Ectodermal cell (in vitro differentiated cells): ENCODE data around the gene BACH2.

Experiments used
- H3K27ac ChIP-seq: 2 replicates; pipeline ENCODE4 v1.7.0; 2013; ENCODE audit warnings: mild to moderate bottlenecking, low read depth, low read length; ENCODE audit not compliant: insufficient read depth, poor library complexity, severe bottlenecking
- H3K27me3 ChIP-seq: 2 replicates; pipeline ENCODE4 v1.7.0; 2013; ENCODE audit warnings: mild to moderate bottlenecking, low read length; ENCODE audit not compliant: insufficient read depth, control insufficient read depth, poor library complexity, severe bottlenecking
- H3K36me3 ChIP-seq: one replicate; pipeline ENCODE4 v1.7.0; 2013; ENCODE audit warnings: low read length; ENCODE audit not compliant: control insufficient read depth, insufficient read depth
- H3K4me1 ChIP-seq: one replicate; pipeline ENCODE4 v1.7.0; 2013; ENCODE audit warnings: low read length; ENCODE audit not compliant: control insufficient read depth, insufficient read depth
- H3K4me3 ChIP-seq: 2 replicates; pipeline ENCODE4 v1.7.0; 2013; ENCODE audit warnings: low read depth, low read length, control low read depth; ENCODE audit not compliant: insufficient read depth
- H3K9me3 ChIP-seq: 2 replicates; pipeline ENCODE4 v1.7.0; 2013; ENCODE audit warnings: mild to moderate bottlenecking, low read length, moderate library complexity; ENCODE audit not compliant: control insufficient read depth
- WGBS, 2 experiments: methylation state at CpG; one replicate each; pipeline ENCODE4 v1.1.7; 2013; ENCODE audit warnings: missing lambda C conversion rate in 2 of 2; 5-methylcytosine and 5-hydroxymethylcytosine counted together

The BACH2 gene

GRCh38 chr6:89927791-89928550, 368.7 kb downstream of the BACH2 start:
- Histone ChIP-seq H3K36me3 (peaks cover 10% of the 10 kb centered on the region), H3K4me1 (peaks cover 22% of the 10 kb centered on the region), H3K4me3 (no peak overlapping the region), H3K27ac (peak overlapping the region; percentile 74), H3K9me3 (no peaks in the 10 kb centered on the region), H3K27me3 (no peaks in the 10 kb centered on the region)
- WGBS, 2 experiments, result 81 to 89% methylated on average over 6 of the region's 6 CpGs

GRCh38 chr6:89927264-89927663, 369.4 kb downstream of the BACH2 start:
- Histone ChIP-seq H3K36me3 (peaks cover 3% of the 10 kb centered on the region), H3K27ac (no peak overlapping the region), H3K4me1 (peaks cover 22% of the 10 kb centered on the region), H3K27me3 (no peaks in the 10 kb centered on the region), H3K9me3 (no peaks in the 10 kb centered on the region), H3K4me3 (no peak overlapping the region)
- WGBS, 2 experiments, result 90 to 96% methylated on average over 5 of the region's 5 CpGs

- no peaks in the 10 kb centered on the region for H3K36me3 ChIP-seq
- no peak overlapping the region for H3K27ac ChIP-seq
- H3K27me3 ChIP-seq, result no peaks in the 10 kb centered on the region
- peaks cover 22% of the 10 kb centered on the region for H3K4me1 ChIP-seq
- no peak overlapping the region for H3K4me3 ChIP-seq
- H3K9me3 ChIP-seq, result no peaks in the 10 kb centered on the region
- WGBS, 2 experiments, result 86 to 97% methylated on average over 2 of the region's 2 CpGs
These were observed 370.8 kb downstream of the BACH2 start for GRCh38 chr6:89925826-89926225.

GRCh38 chr6:89924231-89924630, 372.4 kb downstream of the BACH2 start:
- Histone ChIP-seq H3K36me3 (no peaks in the 10 kb centered on the region), H3K4me3 (no peak overlapping the region), H3K27me3 (no peaks in the 10 kb centered on the region), H3K9me3 (no peaks in the 10 kb centered on the region), H3K27ac (no peak overlapping the region), H3K4me1 (peaks cover 22% of the 10 kb centered on the region)
- WGBS, 2 experiments, result 73 to 75% methylated on average over 5 of the region's 5 CpGs

GRCh38 chr6:89921691-89922090, 375.0 kb downstream of the BACH2 start:
- no peak overlapping the region for H3K27ac ChIP-seq
- H3K36me3 ChIP-seq, result no peaks in the 10 kb centered on the region
- 93 to 94% methylated on average over 10 of the region's 10 CpGs for WGBS, 2 experiments
- no peaks in the 10 kb centered on the region for H3K9me3 ChIP-seq
- no peaks in the 10 kb centered on the region for H3K27me3 ChIP-seq
- peaks cover 3% of the 10 kb centered on the region for H3K4me1 ChIP-seq
- no peak overlapping the region for H3K4me3 ChIP-seq

- no peaks in the 10 kb centered on the region for H3K27me3 ChIP-seq
- H3K36me3 ChIP-seq, result no peaks in the 10 kb centered on the region
- no peak overlapping the region for H3K27ac ChIP-seq
- 84 to 88% methylated on average over 6 of the region's 6 CpGs for WGBS, 2 experiments
- H3K4me1 ChIP-seq, result peaks cover 3% of the 10 kb centered on the region
- H3K9me3 ChIP-seq, result no peaks in the 10 kb centered on the region
- no peak overlapping the region for H3K4me3 ChIP-seq
These were observed 375.4 kb downstream of the BACH2 start for GRCh38 chr6:89921197-89921596.

GRCh38 chr6:89917801-89918366, 378.8 kb downstream of the BACH2 start:
- Histone ChIP-seq H3K27me3 (no peaks in the 10 kb centered on the region), H3K36me3 (no peaks in the 10 kb centered on the region), H3K27ac (no peak overlapping the region), H3K9me3 (no peaks in the 10 kb centered on the region), H3K4me3 (no peak overlapping the region), H3K4me1 (peaks cover 3% of the 10 kb centered on the region)
- WGBS, 2 experiments, result 71 to 78% methylated on average over 3 of the region's 3 CpGs

GRCh38 chr6:89917216-89917615, 379.4 kb downstream of the BACH2 start:
- peaks cover 3% of the 10 kb centered on the region for H3K4me1 ChIP-seq
- WGBS, 2 experiments, result 94 to 96% methylated on average over 4 of the region's 4 CpGs
- no peaks in the 10 kb centered on the region for H3K9me3 ChIP-seq

GRCh38 chr6:89916136-89916920, 380.3 kb downstream of the BACH2 start:
- Histone ChIP-seq H3K27ac (no peak overlapping the region), H3K27me3 (no peaks in the 10 kb centered on the region), H3K36me3 (no peaks in the 10 kb centered on the region), H3K4me1 (peaks cover 3% of the 10 kb centered on the region), H3K9me3 (no peaks in the 10 kb centered on the region), H3K4me3 (no peak overlapping the region)
- WGBS, 2 experiments, result 92 to 98% methylated on average over 2 to 3 of the region's 3 CpGs

More at GRCh38 chr6:89917216-89917615, 379.4 kb downstream of the BACH2 start:
- Histone ChIP-seq H3K4me3 (no peak overlapping the region), H3K27ac (no peak overlapping the region), H3K27me3 (no peaks in the 10 kb centered on the region), H3K36me3 (no peaks in the 10 kb centered on the region)

GRCh38 chr6:89910902-89911240, 385.8 kb downstream of the BACH2 start:
- H3K36me3 ChIP-seq, result no peaks in the 10 kb centered on the region
- no peak overlapping the region for H3K4me3 ChIP-seq
- WGBS, 2 experiments, result 54 to 58% methylated on average over 1 of the region's 1 CpG
- H3K27me3 ChIP-seq, result no peaks in the 10 kb centered on the region
- H3K27ac ChIP-seq, result peak overlapping the region; percentile 89
- H3K9me3 ChIP-seq, result no peaks in the 10 kb centered on the region
- H3K4me1 ChIP-seq, result peaks cover 12% of the 10 kb centered on the region
